Measurements from ENCODE around the gene ANAPC2.

ANAPC2 gene, protein sequence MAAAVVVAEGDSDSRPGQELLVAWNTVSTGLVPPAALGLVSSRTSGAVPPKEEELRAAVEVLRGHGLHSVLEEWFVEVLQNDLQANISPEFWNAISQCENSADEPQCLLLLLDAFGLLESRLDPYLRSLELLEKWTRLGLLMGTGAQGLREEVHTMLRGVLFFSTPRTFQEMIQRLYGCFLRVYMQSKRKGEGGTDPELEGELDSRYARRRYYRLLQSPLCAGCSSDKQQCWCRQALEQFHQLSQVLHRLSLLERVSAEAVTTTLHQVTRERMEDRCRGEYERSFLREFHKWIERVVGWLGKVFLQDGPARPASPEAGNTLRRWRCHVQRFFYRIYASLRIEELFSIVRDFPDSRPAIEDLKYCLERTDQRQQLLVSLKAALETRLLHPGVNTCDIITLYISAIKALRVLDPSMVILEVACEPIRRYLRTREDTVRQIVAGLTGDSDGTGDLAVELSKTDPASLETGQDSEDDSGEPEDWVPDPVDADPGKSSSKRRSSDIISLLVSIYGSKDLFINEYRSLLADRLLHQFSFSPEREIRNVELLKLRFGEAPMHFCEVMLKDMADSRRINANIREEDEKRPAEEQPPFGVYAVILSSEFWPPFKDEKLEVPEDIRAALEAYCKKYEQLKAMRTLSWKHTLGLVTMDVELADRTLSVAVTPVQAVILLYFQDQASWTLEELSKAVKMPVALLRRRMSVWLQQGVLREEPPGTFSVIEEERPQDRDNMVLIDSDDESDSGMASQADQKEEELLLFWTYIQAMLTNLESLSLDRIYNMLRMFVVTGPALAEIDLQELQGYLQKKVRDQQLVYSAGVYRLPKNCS

DNA sequence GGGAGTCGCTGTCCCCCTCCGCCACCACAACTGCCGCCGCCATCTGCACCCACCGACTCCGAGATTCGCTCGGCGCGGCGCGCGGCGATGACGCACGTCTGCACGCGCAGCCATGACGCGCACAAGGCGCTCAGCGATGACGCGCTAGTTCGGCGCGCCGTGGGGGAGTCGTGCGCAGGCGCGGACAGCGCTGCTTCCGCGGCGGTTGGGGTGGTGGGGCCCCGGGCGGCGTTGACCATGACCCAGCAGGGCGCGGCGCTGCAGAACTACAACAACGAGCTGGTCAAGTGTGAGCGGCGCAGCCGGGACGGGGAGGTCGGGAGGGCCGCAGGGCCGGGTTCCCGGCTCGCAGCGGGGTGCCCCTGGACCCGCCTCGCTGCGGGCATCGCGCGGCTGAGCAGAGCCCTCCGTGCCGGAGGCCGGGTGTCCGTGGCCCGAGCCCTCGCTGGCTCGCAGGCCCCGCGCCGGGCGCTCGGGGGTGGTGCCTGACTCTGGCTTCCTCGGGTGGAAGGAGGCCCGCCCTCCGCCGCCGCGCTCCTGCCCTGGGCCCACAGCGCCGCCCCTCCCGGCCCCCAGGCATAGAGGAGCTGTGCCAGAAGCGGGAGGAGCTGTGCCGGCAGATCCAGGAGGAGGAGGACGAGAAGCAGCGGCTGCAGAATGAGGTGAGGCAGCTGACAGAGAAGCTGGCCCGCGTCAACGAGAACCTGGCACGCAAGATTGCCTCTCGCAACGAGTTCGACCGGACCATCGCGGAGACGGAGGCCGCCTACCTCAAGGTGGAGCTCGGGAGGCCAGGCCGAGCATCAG is at the start of gene ANAPC2, which contains the start of gene SSNA1:
ANAPC2 (minus strand) TSS at position 71 of the 807 bp plus-strand sequence; CDS start at position 43, 28 bp downstream.
SSNA1 (plus strand) TSS at position 187 of the 807 bp plus-strand sequence; CDS start at position 238, 51 bp downstream.
- DNase-seq, result peak; percentile 92

DNA sequence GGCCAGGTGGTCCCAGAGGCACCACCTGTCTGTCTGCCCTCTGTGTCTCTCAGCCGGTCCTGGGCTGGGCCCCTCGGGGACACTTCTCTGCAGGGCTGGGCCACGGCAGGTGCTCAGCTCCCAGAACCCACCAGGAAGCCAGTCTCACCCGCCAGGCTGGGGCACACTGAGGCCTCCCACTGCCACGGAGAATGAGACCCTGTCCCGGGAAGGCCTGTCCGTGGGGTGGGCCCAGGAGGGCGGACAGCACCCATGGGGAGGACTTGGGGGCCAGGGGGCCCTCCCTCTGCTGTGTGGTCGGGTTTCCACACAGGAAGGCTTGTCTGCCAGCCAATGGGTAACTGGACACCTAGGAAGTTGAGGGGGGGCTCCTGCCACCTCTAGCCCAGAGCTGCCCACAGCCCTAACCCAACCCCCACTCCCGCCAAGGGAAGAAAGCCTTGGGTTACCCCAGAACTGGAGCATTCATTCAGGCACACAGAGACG is 48.6 kb upstream of the ANAPC2 start:
- DNase-seq, result no peak

DNA sequence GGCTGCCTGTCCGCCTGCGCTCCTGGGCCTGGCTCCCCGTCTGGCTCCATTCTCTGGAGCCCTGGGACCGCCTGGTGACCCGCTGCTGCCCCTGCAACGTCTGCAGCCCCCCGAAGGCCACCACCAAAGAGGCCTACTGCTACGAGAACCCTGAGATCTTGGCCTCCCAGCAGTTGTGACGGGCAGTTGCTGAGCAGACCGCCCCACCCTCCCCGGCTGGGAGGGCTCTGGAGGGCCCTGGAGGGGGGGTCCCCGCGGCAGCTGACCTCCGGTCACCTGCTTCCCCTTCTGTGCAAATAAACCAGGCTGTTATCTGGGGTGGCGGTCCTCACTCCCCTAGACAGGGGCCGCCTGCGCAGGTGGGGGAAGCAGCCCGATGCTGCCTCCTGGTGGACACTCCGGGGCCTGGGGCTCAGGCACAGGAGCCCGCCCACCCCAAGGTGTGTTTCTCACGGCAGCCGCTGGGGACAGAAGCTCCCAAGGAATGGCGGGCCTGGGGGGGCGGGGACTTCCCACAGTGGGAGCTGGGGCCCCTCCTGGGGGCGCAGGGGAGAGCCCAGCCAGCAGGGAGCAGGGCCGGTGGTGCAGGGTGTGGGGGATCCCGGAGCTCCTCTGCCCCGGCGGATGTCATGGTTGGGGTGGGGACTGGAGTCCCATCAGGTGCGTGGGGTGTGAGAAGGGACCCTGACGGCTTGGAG is 48.0 kb upstream of the ANAPC2 start:
- DNase-seq, result peak; percentile 88

DNA sequence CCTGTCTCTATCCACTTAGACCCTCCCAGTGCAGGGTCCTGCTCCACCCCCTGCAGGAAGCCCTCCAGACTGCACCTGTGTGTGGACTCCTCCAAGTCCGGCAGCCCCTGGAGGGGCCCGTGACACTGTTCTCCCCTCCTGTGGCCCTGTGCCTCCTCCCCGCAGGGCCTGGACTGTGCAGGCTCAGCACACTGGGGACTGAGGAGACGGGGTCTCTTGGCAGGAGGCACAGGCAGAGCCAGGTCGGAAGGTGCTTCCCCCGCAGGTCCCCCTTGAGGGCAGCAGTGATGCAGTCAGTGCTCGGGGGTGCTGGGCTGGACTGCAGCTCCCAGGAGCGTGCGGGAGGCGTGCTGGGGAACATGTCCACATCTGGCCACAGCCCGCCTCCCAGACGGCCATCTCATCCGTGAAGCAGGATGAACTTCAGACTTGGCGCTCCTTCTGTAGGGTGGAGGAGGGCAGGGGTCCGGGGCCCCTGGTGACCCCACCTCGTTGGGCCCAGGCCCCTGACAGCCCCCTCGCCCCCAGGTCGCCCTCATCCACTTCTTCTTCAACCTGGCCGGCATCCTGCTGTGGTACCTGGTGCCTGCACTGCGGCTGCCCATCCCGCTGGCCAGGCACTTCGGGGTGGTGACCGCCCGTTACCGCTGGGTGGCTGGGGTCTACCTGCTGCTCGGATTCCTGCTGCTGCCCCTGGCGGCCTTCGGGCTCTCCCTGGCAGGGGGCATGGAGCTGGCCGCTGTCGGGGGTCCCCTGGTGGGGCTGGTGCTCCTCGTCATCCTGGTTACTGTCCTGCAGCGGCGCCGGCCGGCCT is 47.3 kb upstream of the ANAPC2 start:
- DNase-seq, result no peak

DNA sequence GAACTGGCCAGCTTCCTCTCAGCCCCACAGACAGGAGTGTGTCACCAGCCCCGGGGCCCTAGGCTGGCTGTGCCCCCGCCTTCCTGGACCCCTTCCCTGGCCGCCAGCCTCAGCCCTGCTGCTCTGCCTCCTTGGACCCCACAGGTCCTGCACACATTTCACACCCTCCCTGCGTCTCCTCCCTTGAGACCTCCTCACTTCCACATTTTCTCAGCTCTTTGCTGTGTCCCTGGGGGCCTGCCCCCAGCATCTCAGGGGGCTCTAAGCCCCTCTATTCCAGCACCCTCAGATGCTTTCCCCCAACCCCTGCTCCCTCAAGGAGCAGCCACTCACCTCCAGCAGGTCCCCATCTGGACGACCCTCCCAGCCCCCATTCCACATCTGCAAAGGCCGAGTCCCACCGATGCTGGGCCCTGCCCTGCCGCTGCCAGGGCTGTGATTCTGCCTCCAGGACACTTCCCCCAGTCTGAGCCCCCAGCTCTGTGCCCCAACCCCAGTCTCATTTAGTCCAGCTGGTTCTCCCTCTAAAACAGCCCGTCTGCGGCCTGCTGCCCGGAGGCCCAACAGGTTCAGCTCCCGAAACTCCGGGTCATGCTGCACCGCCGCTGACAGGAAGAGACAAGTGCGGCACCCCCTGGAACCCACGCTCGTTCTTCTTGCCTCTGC is 46.5 kb upstream of the ANAPC2 start:
- DNase-seq, result no peak

DNA sequence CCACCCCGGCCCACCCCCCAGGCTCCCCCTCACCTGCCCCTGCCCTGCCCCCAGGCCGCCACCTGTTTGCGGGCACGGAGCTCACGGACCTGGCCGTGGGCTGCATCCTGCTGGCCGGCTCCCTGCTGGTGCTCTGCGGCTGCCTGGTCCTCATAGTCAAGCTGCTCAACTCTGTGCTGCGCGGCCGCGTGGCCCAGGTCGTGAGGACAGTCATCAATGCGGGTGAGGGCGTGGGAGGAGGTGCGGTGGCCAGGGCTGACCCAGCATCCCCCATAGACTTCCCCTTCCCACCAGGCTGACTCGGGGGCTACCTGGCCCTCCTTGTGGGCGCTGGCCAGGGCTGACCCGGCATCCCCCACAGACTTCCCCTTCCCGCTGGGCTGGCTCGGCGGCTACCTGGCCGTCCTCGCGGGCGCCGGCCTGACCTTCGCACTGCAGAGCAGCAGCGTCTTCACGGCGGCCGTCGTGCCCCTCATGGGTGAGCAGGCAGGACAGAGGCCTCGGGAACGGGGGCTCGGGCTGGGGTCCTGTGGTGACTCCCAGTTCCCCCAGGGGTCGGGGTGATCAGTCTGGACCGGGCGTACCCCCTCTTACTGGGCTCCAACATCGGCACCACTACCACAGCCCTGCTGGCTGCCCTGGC is 45.8 kb upstream of the ANAPC2 start:
- no peak for DNase-seq

DNA sequence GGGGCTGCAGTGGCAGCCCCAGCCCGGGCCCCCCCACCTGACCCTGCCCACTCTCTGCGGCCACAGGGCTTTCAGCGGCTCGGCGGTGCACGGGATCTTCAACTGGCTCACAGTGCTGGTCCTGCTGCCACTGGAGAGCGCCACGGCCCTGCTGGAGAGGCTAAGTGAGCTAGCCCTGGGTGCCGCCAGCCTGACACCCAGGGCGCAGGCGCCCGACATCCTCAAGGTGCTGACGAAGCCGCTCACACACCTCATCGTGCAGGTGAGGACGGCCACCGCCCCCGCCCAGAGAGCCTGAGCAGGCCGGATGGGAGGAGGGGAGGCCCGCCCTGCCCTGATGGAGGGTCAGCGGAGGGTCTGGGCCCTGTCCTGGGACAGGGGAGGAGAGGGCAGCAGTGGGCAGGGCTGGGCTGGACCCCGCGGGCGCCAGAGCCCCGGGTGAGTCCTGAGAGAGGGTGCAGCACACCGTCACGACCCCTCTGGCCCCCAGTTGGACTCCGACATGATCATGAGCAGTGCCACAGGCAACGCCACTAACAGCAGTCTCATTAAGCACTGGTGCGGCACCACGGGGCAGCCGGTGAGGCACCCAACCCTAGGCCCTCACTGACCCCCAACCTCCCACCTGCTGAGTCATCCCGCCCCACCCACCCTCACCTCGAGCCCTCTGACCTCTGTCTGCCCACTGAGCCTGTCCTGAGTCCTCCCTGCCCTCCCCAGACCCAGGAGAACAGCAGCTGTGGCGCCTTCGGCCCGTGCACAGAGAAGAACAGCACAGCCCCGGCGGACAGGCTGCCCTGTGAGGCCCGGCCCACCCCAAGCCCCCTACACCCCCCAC is 45.0 kb upstream of the ANAPC2 start:
- DNase-seq, result no peak

DNA sequence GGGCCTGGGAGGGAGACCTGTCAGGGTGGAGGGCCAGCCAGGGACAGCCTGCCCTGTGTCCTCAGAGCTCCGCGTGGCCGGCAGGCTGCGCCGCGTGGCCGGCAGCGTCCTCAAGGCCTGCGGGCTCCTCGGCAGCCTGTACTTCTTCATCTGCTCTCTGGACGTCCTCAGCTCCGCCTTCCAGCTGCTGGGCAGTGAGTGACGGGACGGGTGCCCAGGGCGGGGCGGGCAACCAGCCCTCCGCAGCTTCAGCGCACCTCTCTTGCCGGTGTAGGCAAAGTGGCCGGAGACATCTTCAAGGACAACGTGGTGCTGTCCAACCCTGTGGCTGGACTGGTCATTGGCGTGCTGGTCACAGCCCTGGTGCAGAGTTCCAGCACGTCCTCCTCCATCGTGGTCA is 44.1 kb upstream of the ANAPC2 start:
- no peak for DNase-seq

DNA sequence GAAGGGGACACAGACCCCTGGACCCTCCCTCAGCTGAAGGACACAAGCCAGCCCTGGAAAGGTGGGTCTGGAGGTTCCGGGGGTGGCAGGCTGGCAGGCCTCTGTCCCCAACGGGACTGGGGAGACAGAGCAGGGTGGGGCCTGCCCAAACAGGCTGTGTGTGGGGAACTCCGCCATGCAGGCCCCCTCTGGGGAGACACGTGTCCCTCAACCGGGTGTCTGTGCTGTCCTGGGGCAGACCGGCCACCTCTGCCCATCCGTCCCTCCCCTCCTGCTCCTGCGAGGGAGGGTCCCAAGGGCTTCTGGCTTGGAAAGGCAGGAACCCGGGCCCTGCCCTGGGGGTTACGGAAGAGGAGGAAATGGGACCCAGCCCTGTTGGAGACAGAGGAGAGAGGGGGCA is 43.7 kb upstream of the ANAPC2 start:
- no peak for DNase-seq

DNA sequence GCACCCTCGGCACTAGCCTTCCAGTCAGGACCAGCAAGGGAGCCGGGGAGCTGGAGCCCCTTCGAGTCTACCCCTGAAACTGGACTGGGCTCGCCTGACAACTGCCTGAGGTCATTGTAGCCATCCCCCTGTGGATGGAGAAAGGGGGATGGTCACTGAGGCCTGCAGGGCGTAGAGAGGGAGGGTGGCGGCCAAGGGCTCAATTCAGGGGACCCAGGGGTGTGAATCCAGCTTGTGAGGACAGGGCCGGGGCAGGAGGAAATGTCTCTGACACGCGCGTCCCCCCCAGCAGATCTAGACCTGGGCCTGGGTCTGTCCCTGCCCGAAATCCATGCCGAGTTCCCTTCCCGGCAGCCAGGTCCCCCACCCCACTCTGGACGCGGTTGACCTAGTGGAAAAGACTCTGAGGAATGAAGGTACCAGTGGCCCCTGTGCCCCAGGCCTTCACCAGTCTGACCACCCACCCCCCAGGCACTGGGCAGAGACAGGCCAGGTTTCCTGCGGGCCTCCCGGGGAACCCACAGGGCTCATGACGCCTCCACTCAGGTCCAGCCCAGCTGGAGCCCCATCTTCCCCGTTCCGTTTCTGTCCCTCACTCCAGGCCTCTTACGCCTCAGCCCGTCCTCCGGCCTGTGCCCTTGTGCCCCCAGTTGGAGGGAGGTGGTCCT is 43.1 kb upstream of the ANAPC2 start:
- no peak for DNase-seq

DNA sequence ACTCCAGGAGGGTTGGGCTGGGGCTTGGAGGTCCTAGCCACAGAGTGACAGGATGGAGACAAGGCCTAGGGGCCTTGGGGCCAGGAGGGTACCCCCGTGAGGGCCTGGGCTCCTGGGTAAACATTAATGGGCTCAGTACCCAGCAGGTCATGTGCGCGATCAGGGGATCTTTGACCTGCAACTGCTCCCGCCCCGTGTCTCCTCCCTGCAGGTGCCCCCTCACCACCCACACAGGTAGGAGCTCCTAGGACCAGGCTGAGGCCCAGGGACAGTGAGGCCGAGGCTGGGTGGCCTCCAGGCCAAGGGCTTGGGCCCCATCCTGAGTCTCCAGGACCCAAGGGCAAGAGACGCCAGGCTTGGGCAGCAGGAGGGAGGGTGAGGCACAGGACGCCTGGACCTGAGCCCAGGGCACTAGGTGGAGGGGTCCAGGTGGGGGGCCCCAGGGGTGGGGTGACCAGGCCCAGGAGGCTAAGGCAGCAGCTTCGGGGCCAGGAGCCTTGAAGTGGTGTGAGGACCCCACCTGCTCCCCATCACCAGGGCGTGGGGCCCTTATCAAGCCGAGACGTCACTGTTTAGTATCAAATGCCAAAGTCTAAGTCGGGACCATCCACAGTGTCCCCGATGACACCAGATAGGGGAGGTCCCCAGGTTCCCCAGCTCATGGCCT is 42.5 kb upstream of the ANAPC2 start, which contains the start of gene SLC34A3:
SLC34A3 (plus strand) TSS at position 197 of the 667 bp plus-strand sequence. CDS start 802 bp downstream, outside the sequence.
- no peak for DNase-seq

DNA sequence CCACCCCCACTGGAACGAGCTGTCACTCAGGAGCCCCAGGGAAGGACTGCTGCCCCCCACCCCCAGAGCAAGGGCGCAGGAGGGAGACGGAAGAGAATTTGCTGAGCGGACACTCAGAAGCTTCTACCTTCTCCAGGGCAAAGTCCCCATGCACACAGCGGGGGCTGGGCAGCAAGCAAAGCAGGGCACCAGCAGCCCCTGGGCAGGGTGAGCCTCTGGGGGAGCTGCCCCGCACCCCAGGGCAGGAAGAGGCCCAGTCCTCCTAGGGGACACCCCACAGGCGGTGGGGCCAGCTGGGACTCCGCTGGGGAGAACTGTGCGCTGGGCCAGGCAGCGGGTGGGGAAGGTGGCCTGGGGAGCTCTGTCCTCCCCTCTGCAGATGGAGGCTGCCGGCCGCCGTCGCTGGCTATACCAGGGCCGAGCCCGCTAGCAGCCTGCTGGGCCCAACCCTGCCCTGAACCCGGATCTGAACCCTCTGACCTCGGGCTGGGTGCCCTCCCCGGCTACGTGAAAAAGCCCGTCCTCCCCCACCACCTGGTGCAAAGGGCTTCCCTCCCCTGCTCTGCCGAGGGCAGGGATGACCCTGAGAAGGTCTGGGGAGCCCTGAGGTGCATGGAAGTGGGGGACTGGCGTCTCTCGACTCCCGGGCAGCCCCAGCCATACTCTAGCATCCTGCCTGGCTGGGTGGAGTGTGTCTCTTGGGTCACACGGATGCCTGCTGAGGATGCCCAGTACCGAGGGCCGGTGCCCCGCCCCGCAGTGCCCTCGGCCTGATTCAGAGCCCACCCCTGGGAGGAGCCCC is 41.7 kb upstream of the ANAPC2 start:
- no peak for DNase-seq

DNA sequence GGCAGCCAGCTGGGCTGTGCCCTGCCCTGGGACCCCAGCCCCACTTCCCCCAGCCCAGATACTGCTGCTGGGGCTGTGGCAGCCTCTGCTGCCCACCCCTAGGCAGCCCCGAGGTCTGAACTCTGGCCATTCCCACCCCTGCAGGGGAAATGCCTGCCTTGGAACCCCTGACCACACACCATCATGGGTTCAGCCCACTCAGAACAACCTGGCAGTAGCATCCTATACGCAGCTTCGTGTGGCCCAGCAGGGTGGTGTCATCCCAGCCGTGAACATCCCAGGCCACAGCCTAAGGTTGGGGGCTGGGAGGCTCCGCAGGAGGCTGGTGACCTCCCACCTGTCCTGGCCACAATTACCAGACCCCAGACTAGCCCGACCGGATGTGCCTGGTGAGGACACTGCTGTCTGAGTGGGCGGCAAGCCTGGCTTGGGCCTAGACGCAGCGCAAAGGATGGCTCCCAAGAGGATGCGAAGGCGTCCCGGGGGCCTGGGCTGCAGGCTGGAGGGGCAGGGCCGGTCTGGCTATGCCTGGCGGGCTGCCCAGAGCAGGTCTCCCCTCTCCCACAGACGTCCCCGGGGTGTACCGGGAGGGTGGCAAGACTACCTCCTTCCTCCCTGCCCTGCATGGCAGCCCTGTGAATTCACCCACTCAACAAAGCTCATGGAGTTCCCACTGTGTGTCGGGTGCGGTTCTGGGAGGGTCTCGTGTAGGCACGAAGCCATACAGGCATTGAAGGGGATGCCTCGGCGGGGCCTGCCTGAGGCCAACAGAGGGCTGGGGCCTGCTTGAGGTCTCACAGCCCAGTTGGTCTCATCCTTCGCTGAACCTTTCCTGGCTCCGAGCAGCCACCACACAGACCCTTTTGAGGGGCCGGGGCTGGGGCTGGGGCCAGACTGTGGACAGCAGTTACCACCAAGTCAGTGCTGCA is 40.9 kb upstream of the ANAPC2 start:
- DNase-seq, result no peak

DNA sequence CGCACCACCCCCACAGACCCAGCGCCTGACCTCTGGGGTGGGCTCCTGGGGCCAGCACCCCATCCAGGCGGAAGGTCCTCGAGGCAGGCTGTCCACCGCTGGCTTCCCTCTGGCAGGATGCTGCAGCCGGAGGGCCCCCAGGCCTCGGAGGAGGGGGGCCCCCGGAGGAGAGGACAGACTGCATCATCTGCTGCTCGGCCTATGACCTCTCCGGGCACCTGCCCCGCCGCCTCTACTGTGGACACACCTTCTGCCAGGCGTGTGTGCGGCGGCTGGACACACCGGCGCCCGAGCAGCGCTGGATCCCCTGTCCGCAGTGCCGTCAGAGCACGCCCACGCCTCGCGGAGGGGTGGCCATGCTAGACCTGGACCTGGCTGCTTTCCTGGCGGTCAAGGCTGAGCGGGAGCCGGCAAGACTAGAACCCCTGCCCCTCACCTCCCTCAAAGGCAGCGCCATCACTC is 40.2 kb upstream of the ANAPC2 start:
- no peak for DNase-seq

DNA sequence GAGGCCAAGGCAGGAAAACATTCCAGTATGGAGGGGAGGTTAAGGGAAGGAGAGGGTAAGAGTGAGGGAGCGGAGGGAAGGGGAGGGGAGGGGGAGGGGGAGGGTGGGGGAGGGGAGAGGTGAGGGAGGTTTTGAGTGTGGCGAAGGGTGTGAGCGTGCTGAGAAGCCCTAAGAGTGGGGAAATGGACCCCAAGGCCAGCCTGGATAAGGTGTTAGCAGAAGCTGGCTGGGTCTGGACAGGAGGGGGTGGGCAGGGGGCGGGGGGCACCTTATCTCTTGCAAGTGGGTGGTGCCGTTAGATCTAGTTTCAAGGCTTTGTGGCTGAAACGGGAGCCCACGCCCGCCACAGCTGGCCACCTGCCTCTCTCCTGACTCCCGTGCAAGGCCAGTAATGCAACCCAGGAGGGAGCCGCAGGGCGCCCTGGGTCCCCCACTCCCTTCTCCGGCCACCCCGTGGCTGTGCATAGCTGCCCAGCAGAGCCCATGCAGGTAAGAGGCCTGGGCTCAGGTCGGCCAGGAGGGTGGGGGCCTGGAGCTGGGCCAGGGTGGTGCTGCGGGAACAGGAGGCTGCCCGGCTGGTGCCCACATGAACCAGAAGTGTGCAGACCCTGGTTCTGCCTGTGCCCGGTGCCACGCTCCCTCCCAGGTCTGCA is 39.6 kb upstream of the ANAPC2 start:
- no peak for DNase-seq
